ENCODE measurements around the gene PPM1J. TPM values are rescaled to one million over a fixed set of nuclear protein-coding genes. Genes with fewer than 3 reads are reported as not detected.

The PPM1J gene
- total and polyA plus RNA-seq, 2 of the 13 experiments (the other 11 are each of a cell fraction or from before 2014, with no cell fraction given): 0.07 to 0.22 TPM

GRCh38 chr1:112674986-112675727 lies 40.0 kb downstream of the PPM1J start (continued):
- TF ChIP-seq HOXD1 (CRISPR knock-in tag; IDR thresholded peaks at IDR 0.05): 0 out of 2 replicates have a peak, but pooled peaks have one; percentile 7
- TF ChIP-seq ZNF749 (CRISPR knock-in tag; IDR thresholded peaks at IDR 0.05; ENCODE audit: borderline replicate concordance): no peak; the same call in 1 of the 2 replicates
- no peak for TF ChIP-seq ZNF788 (CRISPR knock-in tag; IDR thresholded peaks at IDR 0.05; ENCODE audit: borderline replicate concordance)
- TF ChIP-seq ZNF343 (CRISPR knock-in tag; IDR thresholded peaks at IDR 0.05): no peak; the same call in 1 of the 2 replicates
- no peak for TF ChIP-seq ATF1 (CRISPR knock-in tag; IDR thresholded peaks at IDR 0.05)
- TF ChIP-seq SETDB1 (CRISPR knock-in tag; IDR thresholded peaks at IDR 0.05; ENCODE audit: borderline replicate concordance): no peak
- no peak for TF ChIP-seq SNAPC2 (CRISPR knock-in tag; IDR thresholded peaks at IDR 0.05)
- no peak for TF ChIP-seq ZBTB8A (CRISPR knock-in tag; IDR thresholded peaks at IDR 0.05; ENCODE audit: borderline replicate concordance, low read depth)
- no peak; a peak in 1 of 4 replicates for TF ChIP-seq POLR2A (IDR thresholded peaks at IDR 0.05; ENCODE audit: insufficient read depth in 1 of 2, low read depth in 2 of 2, low read length in 2 of 2)
- TF ChIP-seq ARID3A (IDR thresholded peaks at IDR 0.05; ENCODE audit: low read depth, low read length): no peak
- peak; percentile 41 for TF ChIP-seq ZNF709 (CRISPR knock-in tag; IDR thresholded peaks at IDR 0.05)
- TF ChIP-seq UBTF (CRISPR knock-in tag; IDR thresholded peaks at IDR 0.05): peak; percentile 89; the same call in 1 of the 2 replicates
- TF ChIP-seq MXI1 (IDR thresholded peaks at IDR 0.05; ENCODE audit: borderline replicate concordance, low read depth, low read length): peak; percentile 29; the same call in 1 of the 3 replicates
- TF ChIP-seq RAD51 (IDR thresholded peaks at IDR 0.05; ENCODE audit: borderline replicate concordance): no peak
- no peak for TF ChIP-seq SKI (IDR thresholded peaks at IDR 0.05; ENCODE audit: partially characterized antibody)
- TF ChIP-seq ZNF605 (CRISPR knock-in tag; IDR thresholded peaks at IDR 0.05): peak; percentile 3; the same call in 1 of the 2 replicates
- 0 out of 2 replicates have a peak, but pooled peaks have one; percentile 29 for TF ChIP-seq PHF8 (CRISPR knock-in tag; IDR thresholded peaks at IDR 0.05)
- TF ChIP-seq ZNF569 (CRISPR knock-in tag; IDR thresholded peaks at IDR 0.05; ENCODE audit: borderline replicate concordance): no peak
- TF ChIP-seq FOXA3 (CRISPR knock-in tag; IDR thresholded peaks at IDR 0.05): peak; percentile 9; the same call in 1 of the 2 replicates
- no peak for TF ChIP-seq ZNF3 (CRISPR knock-in tag; IDR thresholded peaks at IDR 0.05)
- no peak for TF ChIP-seq TRIM22 (IDR thresholded peaks at IDR 0.05)
- no peak for TF ChIP-seq ZNF224 (CRISPR knock-in tag; IDR thresholded peaks at IDR 0.05)
- TF ChIP-seq PHF20 (CRISPR knock-in tag; IDR thresholded peaks at IDR 0.05): no peak
- TF ChIP-seq ZNF563 (CRISPR knock-in tag; IDR thresholded peaks at IDR 0.05): peak; percentile 43
- TF ChIP-seq KLF12 (CRISPR knock-in tag; IDR thresholded peaks at IDR 0.05; ENCODE audit: borderline replicate concordance): no peak

All from HepG2 (cell line).